GM12878 (cell line): ENCODE results near the gene TRMU. TPM values are rescaled to one million over a fixed set of nuclear protein-coding genes. Genes with fewer than 3 reads are reported as not detected.

Source experiments
- CEBPZ ChIP-seq: fragments of 150-350 bp; IDR thresholded peaks from 2 replicates; pipeline ENCODE4 v1.6.1; 2016; ENCODE audit warnings: low read depth, low read length
- FOXM1 ChIP-seq: IDR thresholded peaks from 2 replicates; pipeline ENCODE4 v1.6.1; 2012; ENCODE audit warnings: low read depth, mild to moderate bottlenecking, inconsistent platforms, low read length, moderate library complexity
- NR2F1 ChIP-seq: fragments of 450-650 bp; conservative IDR thresholded peaks from 2 replicates; pipeline ENCODE4 v1.6.1; 2017; ENCODE audit warnings: mild to moderate bottlenecking
- NRF1 ChIP-seq: conservative IDR thresholded peaks from 2 replicates; pipeline ENCODE4 v1.6.1; 2011; ENCODE audit warnings: mild to moderate bottlenecking, low read depth, low read length, improper control_type of control experiment
- PML ChIP-seq: IDR thresholded peaks from 2 replicates; pipeline ENCODE4 v1.6.1; 2012; ENCODE audit warnings: low read length, inconsistent platforms
- POU2F2 ChIP-seq: IDR thresholded peaks from 3 replicates; pipeline ENCODE4 v1.6.1; 2011; ENCODE audit warnings: low read depth, mild to moderate bottlenecking, low read length, borderline replicate concordance
- SPI1 ChIP-seq: IDR thresholded peaks from 2 replicates; pipeline ENCODE4 v1.6.1; 2011; ENCODE audit warnings: low read depth, mild to moderate bottlenecking, low read length, moderate library complexity, borderline replicate concordance; ENCODE audit not compliant: insufficient read depth
- YY1 ChIP-seq: IDR thresholded peaks from 2 replicates; pipeline ENCODE4 v1.6.1; 2011; ENCODE audit warnings: low read depth, mild to moderate bottlenecking, low read length
- ZNF24 ChIP-seq: fragments of 450-650 bp; IDR thresholded peaks from 2 replicates; pipeline ENCODE4 v1.6.1; 2017; ENCODE audit warnings: antibody characterized with exemption, mild to moderate bottlenecking
- polyA plus RNA-seq, 11 experiments: library from polyadenylated mRNA; depleted of rRNA in 4 of 11; unstranded in 6 of 11; stranded (reverse) in 5 of 11; fragments of >200 nt; fragmentation: Nextera tagmentation in 4 of 11; fragmentation: Illumina TruSeq in 1 of 11; extraction: Ambion mirVana in 4 of 11; extraction: Trizol in 1 of 11; gene quantifications; 1 replicate in 1 of 11; 2 replicates in 10 of 11; pipeline versions ENCODE4 v1.2.1 to v1.2.3, GENCODE V29; 2011 to 2016; ENCODE audit warnings: inconsistent platforms in 2 of 11, missing spikeins in 2 of 11, low read depth in 1 of 11
- total RNA-seq, 4 experiments: library from RNA; depleted of rRNA in 3 of 4; stranded (reverse); fragments of >200 nt in 3 of 4; fragmentation: Illumina TruSeq in 1 of 4; extraction: Trizol in 1 of 4; gene quantifications; 2 replicates each; pipeline versions ENCODE4 v1.2.1 to v1.2.3, GENCODE V29; 2013 to 2021
- TF ChIP-seq, protein P1 (sequence below): fragments of 450-650 bp; IDR thresholded peaks from 2 replicates; pipeline ENCODE4 v1.6.1; 2017; ENCODE audit warnings: mild to moderate bottlenecking
- TF ChIP-seq, protein P2 (sequence below): fragments of 450-650 bp; IDR thresholded peaks from 2 replicates; pipeline ENCODE4 v1.6.1; 2017; ENCODE audit warnings: mild to moderate bottlenecking, moderate library complexity
- TF ChIP-seq, protein P3 (sequence below), 3 experiments: IDR thresholded peaks in 2 of 3; conservative IDR thresholded peaks in 1 of 3; 2 replicates each; pipeline ENCODE4 v1.5.1; 2011; ENCODE audit warnings: low read depth in 3 of 3, low read length in 3 of 3, mild to moderate bottlenecking in 3 of 3, control low read depth in 2 of 3, moderate library complexity in 2 of 3, inconsistent platforms in 1 of 3, mixed read lengths in 1 of 3; ENCODE audit not compliant: control insufficient read depth in 2 of 3, insufficient read depth in 1 of 3; ENCODE audit errors: extremely low read depth in 1 of 3
- TF ChIP-seq, protein P4 (sequence below): fragments of 450-650 bp; IDR thresholded peaks from 2 replicates; pipeline ENCODE4 v1.6.1; 2017; ENCODE audit warnings: mild to moderate bottlenecking, moderate library complexity

TRMU gene
- total and polyA plus RNA-seq, 10 of the 15 experiments (the other 5 are each of a cell fraction or from before 2014, with no cell fraction given), result 3.5 to 57.0 (median 44.0) TPM

- TF ChIP-seq CEBPZ (no peak), FOXM1 (no peak), ZNF24 (no peak), YY1 (no peak), PML (no peak), POU2F2 (peak; percentile 18; the same call in 1 of the 3 replicates), SPI1 (no peak), NR2F1 (no peak), NRF1 (no peak)
- TF ChIP-seq, protein P1, sequence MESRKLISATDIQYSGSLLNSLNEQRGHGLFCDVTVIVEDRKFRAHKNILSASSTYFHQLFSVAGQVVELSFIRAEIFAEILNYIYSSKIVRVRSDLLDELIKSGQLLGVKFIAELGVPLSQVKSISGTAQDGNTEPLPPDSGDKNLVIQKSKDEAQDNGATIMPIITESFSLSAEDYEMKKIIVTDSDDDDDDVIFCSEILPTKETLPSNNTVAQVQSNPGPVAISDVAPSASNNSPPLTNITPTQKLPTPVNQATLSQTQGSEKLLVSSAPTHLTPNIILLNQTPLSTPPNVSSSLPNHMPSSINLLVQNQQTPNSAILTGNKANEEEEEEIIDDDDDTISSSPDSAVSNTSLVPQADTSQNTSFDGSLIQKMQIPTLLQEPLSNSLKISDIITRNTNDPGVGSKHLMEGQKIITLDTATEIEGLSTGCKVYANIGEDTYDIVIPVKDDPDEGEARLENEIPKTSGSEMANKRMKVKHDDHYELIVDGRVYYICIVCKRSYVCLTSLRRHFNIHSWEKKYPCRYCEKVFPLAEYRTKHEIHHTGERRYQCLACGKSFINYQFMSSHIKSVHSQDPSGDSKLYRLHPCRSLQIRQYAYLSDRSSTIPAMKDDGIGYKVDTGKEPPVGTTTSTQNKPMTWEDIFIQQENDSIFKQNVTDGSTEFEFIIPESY, result peak; percentile 39; the same call in 1 of the 2 replicates
- TF ChIP-seq, protein P2, sequence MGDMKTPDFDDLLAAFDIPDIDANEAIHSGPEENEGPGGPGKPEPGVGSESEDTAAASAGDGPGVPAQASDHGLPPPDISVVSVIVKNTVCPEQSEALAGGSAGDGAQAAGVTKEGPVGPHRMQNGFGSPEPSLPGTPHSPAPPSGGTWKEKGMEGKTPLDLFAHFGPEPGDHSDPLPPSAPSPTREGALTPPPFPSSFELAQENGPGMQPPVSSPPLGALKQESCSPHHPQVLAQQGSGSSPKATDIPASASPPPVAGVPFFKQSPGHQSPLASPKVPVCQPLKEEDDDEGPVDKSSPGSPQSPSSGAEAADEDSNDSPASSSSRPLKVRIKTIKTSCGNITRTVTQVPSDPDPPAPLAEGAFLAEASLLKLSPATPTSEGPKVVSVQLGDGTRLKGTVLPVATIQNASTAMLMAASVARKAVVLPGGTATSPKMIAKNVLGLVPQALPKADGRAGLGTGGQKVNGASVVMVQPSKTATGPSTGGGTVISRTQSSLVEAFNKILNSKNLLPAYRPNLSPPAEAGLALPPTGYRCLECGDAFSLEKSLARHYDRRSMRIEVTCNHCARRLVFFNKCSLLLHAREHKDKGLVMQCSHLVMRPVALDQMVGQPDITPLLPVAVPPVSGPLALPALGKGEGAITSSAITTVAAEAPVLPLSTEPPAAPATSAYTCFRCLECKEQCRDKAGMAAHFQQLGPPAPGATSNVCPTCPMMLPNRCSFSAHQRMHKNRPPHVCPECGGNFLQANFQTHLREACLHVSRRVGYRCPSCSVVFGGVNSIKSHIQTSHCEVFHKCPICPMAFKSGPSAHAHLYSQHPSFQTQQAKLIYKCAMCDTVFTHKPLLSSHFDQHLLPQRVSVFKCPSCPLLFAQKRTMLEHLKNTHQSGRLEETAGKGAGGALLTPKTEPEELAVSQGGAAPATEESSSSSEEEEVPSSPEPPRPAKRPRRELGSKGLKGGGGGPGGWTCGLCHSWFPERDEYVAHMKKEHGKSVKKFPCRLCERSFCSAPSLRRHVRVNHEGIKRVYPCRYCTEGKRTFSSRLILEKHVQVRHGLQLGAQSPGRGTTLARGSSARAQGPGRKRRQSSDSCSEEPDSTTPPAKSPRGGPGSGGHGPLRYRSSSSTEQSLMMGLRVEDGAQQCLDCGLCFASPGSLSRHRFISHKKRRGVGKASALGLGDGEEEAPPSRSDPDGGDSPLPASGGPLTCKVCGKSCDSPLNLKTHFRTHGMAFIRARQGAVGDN, result no peak
- TF ChIP-seq, protein P3, sequence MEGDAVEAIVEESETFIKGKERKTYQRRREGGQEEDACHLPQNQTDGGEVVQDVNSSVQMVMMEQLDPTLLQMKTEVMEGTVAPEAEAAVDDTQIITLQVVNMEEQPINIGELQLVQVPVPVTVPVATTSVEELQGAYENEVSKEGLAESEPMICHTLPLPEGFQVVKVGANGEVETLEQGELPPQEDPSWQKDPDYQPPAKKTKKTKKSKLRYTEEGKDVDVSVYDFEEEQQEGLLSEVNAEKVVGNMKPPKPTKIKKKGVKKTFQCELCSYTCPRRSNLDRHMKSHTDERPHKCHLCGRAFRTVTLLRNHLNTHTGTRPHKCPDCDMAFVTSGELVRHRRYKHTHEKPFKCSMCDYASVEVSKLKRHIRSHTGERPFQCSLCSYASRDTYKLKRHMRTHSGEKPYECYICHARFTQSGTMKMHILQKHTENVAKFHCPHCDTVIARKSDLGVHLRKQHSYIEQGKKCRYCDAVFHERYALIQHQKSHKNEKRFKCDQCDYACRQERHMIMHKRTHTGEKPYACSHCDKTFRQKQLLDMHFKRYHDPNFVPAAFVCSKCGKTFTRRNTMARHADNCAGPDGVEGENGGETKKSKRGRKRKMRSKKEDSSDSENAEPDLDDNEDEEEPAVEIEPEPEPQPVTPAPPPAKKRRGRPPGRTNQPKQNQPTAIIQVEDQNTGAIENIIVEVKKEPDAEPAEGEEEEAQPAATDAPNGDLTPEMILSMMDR (IDR thresholded peaks at IDR 0.05 in 2 of 3, conservative IDR thresholded peaks at IDR 0.05 in 1 of 3; ENCODE audit: control insufficient read depth in 2 of 3, extremely low read depth in 1 of 3, insufficient read depth in 1 of 3, low read depth in 3 of 3, low read length in 3 of 3), result peak; percentile 73 to 89 (median 74)
- TF ChIP-seq, protein P4, sequence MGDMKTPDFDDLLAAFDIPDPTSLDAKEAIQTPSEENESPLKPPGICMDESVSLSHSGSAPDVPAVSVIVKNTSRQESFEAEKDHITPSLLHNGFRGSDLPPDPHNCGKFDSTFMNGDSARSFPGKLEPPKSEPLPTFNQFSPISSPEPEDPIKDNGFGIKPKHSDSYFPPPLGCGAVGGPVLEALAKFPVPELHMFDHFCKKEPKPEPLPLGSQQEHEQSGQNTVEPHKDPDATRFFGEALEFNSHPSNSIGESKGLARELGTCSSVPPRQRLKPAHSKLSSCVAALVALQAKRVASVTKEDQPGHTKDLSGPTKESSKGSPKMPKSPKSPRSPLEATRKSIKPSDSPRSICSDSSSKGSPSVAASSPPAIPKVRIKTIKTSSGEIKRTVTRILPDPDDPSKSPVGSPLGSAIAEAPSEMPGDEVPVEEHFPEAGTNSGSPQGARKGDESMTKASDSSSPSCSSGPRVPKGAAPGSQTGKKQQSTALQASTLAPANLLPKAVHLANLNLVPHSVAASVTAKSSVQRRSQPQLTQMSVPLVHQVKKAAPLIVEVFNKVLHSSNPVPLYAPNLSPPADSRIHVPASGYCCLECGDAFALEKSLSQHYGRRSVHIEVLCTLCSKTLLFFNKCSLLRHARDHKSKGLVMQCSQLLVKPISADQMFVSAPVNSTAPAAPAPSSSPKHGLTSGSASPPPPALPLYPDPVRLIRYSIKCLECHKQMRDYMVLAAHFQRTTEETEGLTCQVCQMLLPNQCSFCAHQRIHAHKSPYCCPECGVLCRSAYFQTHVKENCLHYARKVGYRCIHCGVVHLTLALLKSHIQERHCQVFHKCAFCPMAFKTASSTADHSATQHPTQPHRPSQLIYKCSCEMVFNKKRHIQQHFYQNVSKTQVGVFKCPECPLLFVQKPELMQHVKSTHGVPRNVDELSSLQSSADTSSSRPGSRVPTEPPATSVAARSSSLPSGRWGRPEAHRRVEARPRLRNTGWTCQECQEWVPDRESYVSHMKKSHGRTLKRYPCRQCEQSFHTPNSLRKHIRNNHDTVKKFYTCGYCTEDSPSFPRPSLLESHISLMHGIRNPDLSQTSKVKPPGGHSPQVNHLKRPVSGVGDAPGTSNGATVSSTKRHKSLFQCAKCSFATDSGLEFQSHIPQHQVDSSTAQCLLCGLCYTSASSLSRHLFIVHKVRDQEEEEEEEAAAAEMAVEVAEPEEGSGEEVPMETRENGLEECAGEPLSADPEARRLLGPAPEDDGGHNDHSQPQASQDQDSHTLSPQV, result no peak
Observed at GRCh38 chr22:46355369-46355995, 20.0 kb downstream of the TRMU start (continued).
